Effector CD8-positive, alpha-beta T cell (primary cell): ENCODE results near the gene EFR3B.

Source experiments
- DNase-seq: peaks from one replicate; lab custom pipeline; 2025; lab: John Stamatoyannopoulos, UW

EFR3B gene

DNA sequence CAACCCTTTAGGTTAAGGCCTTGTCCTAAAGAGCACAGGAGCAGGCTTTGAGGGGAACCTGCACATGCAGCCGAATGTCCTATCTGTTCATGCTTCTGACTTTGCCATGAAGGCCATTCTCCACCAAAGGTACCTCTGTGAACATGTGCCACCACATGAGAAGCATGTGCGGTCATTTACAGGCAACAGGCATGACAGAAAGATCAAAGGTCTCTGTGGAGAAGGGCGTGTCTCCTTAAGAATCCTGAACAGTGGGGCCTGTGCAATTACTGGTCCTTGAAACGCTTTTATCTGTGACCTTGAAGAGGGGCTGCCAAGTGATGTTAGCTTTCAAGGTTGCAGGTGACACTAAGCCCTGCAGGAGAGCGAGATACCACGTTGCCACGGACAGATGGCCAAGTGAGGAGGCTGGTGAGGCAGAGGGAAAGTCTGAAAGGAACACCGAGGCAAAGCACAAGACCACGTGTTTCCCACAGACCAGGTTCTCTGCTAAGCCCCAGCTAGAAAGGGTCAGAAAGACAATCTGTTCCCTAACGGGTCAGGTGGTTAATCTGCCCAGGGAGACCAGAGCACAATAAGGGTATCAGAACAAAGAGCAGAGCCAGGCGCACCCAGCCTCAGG lies 146.0 kb downstream of the EFR3B start:
- no peak for DNase-seq

DNA sequence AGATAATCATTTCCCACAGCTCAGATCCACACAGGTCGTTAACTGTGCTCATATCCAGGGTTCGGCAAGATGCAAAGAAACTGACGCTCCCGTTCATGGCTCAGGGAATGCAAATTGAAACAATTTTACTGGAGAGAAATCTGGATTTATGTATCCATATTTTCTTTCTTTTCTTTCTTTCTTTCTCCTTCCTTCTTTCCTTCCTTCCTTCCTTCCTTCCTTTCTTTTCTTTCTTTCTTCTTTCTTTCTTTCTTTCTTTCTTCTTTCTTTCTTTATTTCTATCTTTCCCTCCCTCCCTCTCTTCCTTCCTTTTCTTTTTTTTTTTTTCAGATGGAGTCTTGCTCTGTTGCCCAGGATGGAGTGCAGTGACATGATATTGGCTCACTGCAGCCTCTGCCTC lies 146.5 kb downstream of the EFR3B start:
- no peak for DNase-seq

DNA sequence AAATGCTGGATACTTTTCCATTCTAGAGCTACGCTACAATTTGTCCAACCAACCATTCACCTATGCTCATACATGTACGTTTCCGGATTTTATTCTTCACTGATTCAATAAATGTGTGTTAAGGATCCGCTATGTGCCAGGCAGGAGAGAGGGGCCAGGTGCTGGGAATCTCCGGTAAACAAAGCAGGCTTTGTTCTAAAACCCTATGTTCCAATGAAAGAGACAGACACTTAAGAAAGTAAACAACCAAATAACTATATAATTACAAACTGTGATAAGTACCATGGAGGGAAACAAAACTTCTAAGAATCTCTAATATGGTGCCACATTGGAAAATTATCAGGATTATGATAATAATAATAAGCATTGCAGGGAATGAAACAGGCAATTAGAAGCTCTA lies 148.7 kb downstream of the EFR3B start:
- DNase-seq, result no peak

DNA sequence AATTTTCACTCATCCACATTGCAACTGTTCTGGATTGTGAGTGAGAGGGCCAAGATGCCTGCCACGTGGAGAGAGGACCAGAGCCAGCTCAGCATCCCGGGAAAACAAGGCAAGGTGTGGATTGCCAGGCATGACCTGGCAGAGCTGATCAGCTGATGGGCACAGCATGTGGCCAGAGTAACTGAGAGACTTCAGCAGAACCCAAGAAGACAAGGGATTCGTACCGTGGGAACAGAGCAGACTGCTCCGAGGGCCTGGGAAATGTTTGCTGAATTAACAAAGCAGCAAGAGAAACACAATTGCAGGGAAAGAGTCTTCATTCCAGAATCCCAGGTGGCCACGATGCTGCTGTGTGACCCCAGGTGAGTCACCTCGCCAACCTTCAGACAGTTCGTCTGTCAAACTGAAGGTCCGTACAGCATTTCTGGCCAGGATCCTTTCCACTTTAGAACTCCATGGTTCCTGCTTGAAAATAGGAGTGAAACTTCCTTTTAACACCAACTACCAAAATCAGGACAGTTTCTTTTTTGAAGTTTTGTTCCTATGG lies 152.8 kb downstream of the EFR3B start:
- DNase-seq, result no peak

DNA sequence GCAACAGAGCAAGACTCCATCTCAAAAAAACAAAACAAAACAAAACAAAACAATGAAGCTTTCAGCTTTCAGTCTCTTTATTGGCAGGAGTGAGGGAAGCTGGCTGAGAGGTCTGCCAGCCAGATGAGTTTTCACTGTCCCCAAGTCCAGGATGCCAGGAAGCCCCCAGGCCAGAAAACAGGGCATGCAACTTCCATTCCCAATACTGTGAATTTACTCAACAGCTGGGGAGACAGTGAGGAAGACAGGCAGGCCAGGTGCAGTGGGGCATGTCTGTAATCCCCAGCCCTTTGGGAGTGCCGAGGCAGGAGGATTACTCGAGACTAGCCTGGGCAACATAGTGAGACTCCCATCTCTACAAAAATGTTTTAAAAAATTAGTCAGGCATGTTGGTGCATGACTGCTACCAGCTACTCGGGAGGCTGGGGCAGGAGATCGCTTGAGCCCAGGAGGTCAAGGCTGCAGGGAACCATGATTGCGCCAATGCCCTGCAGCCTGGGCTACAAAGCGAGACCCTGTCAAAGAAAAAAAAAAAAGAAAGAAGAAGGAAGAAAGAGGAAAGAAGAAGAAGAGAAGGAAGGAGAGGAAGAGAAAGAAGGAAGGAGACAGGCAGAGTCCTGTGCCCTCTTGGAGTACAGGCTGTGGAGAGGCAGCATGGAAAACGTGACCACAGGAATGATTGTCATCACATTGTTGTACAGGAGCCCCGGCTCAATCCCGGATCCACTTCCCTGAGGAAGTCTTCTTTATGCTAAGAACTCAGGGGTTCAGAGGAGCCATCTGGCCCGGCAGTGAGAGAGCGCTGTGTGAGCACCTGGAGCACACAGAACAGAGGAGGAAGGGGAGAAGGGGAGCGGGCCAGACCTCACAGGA lies 155.7 kb downstream of the EFR3B start:
- no peak for DNase-seq

DNA sequence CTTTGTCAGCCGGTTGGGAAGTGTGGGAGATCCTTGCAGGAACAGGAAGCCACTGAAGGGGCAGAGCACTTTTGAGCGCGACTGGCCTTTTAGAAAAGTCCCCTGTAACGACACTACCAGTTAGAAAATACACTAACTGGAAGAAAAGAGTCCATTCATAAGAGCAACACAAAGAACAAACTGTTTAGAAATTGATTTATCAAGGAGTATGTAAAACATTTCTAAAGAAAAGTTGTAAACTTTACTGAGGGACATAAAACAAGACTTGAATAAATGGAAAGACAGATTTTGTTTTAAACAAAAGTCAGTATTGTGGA lies 156.3 kb downstream of the EFR3B start:
- DNase-seq, result no peak

DNA sequence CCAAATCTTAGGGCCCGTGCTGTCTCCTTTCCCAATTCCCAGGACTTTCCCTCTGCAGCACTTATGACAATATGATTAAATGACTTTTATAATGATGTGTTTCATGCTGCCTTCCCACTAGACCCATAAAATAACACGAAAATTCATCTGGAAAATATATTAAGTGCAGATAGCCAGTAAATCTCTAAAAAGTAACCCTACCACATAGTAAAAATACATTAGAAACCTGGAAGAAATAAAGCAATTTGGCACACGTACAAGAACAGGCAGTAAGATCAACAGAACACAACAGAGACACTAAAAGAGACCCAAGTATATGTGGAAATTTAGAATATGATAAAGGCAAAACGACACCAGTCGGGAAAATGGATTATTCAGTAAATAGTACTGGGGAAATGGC lies 156.7 kb downstream of the EFR3B start:
- no peak for DNase-seq

DNA sequence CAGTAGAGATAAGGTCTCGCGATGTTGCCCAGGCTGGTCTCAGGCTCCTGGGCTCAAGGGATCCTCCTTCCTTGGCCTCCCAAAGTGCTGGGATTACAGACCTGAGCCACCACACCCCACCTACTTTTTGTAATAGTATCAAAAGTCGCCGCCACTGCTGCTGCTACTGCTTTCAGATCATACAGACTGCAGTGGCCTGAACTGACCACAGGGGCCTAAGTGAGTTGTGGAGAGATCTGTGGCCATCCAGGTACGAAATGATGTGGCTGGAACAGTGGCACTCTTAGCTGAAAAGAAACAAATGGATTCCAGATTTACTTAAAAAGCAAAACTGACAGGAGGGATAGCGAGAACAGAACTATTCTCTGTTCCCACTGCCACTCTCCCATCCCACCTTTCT lies 159.4 kb downstream of the EFR3B start:
- DNase-seq, result no peak

DNA sequence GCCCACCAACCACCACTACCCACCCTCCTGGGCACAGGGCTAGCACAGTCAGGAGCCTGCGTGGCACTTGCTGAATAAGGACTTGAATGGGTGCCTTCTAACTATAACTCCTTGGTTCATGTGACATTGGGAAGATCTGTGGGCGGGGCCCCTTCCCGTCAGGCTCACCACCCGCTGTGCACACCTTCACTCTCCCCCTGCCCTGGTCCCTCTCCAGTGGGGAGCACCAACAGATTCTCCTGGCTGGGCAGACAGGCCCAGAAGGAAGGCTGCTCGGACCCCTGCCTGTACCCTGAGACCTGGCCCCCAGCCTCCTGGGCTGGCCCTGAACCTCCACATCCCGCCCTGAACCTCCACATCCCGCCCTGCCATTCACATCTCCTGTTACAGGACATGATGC lies 159.9 kb downstream of the EFR3B start:
- DNase-seq, result no peak

DNA sequence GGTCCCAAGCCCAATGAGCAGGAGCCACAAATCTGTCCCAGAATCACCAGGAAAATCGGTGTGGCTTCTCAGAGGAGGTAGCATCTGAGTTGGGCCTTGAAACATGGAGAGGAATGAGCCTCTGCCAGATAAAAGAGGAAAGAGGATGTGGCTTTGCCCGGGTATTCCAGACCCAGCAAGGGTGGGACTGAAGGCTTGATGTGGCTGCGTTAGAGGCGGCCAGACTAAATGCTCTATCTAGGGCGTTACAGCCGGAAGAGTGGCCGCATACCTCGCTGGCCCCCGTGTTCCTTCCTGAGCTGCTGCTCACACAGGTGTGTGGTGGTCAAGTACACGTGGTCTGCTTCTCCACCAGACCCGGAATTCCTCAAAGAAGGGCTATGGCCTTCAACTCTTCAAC lies 160.4 kb downstream of the EFR3B start:
- DNase-seq, result no peak

DNA sequence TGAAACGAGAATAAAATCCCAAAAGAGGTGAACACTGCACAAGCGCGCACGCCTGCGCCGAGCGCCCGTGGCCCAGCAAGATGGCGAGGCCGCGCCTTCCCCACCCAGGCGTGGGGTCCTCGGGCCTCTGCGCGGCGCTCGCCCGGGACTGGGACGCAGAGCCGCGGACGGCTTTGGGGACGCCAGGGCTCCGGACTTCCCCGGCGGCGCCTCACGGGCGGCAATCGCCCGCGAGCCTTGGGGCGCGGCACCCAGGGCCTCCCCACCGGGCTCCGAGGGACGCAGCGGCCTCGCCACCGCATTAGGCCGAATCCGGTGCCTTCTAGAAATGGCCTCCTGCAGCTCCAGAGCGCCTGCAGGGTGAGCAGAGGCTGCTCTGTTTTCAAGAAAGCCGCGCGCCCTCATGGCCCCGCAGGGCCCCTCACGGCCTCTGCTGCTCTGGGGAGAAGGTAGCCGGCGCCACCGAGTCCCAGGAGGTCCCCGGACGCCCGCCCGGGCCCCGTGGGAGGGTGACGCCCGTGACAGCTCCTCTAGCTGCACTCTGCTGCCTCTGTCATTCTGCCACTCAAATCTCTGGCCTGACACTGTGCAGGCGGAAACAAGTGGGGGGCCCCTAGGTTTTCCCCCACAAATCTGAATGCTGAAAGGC lies 162.4 kb downstream of the EFR3B start:
- no peak for DNase-seq

DNA sequence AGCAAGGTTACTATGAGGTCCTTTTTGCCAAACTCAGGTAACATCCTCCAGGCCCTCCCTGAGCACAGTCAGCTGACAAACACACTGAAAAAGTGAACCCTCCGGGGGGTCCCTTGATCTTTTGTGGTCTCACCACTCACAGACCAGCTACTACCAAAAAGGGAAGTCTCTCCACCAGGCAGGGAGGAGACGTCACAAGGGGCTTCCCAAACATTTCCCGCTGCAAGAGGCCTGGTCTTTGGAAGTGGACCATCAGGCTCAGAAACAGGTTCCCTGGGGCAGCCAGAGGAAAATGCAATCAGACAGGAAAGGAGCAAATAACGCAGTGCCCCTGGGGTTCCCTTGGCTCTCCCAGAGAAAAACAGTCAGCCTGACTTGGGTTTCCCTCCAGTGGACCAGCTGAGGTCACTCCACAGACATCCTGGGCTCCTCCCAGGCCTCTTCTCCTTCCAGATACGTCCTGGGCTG lies 165.2 kb downstream of the EFR3B start:
- no peak for DNase-seq
